Mucosa of stomach (tissue), 1 donor: Measurements from ENCODE around the gene FABP3.

Experiments used
- H3K27me3 ChIP-seq: one replicate; pipeline ENCODE4 v1.7.0; 2013; ENCODE audit warnings: mild to moderate bottlenecking, low read length; ENCODE audit not compliant: control insufficient read depth, insufficient read depth
- H3K36me3 ChIP-seq: one replicate; pipeline ENCODE4 v1.7.0; 2013; ENCODE audit warnings: low read length; ENCODE audit not compliant: control insufficient read depth, insufficient read depth
- H3K4me1 ChIP-seq: one replicate; pipeline ENCODE4 v1.7.0; 2013; ENCODE audit warnings: mild to moderate bottlenecking, low read length; ENCODE audit not compliant: control insufficient read depth, insufficient read depth
- H3K4me3 ChIP-seq: one replicate; pipeline ENCODE4 v1.7.0; 2013; ENCODE audit warnings: low read length
- H3K9ac ChIP-seq: one replicate; pipeline ENCODE4 v1.7.0; 2013; ENCODE audit warnings: mild to moderate bottlenecking, low read length, moderate library complexity
- H3K9me3 ChIP-seq: one replicate; pipeline ENCODE4 v1.7.0; 2013; ENCODE audit warnings: mild to moderate bottlenecking, low read length, moderate library complexity; ENCODE audit not compliant: control insufficient read depth
- donor health status: Pancreatic carcinoma.

Gene FABP3

GRCh38 chr1:31324093-31324492, 48.8 kb downstream of the FABP3 start:
- H3K27me3 ChIP-seq = no peaks in the 10 kb centered on the region
- no peaks in the 10 kb centered on the region for H3K4me1 ChIP-seq
- H3K9ac ChIP-seq = no peak overlapping the region
- no peaks in the 10 kb centered on the region for H3K9me3 ChIP-seq
- H3K36me3 ChIP-seq = no peaks in the 10 kb centered on the region
- no peak overlapping the region for H3K4me3 ChIP-seq

DNA sequence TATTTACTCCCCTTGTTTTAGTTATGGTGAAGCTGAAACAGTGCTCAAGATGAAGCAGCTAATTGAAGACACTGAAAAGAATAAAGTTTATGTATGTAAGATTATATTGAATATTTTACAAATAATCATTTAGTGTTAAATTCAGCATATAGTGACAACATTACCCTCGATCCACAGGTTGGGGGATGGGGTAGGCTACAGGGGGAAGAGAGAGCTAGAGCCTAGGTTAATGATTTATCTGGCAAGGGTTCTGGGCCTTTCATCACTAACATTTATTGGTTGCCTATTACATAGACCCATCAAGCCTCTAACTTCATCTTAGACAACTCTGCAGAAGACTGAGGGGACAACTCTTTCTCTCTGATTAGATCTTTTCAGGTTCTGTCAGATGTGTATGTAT, 54.7 kb downstream of the FABP3 start:
- Histone ChIP-seq H3K4me1 (no peaks in the 10 kb centered on the region), H3K4me3 (no peak overlapping the region), H3K36me3 (no peaks in the 10 kb centered on the region), H3K9me3 (no peaks in the 10 kb centered on the region), H3K27me3 (no peaks in the 10 kb centered on the region), H3K9ac (no peak overlapping the region)

DNA sequence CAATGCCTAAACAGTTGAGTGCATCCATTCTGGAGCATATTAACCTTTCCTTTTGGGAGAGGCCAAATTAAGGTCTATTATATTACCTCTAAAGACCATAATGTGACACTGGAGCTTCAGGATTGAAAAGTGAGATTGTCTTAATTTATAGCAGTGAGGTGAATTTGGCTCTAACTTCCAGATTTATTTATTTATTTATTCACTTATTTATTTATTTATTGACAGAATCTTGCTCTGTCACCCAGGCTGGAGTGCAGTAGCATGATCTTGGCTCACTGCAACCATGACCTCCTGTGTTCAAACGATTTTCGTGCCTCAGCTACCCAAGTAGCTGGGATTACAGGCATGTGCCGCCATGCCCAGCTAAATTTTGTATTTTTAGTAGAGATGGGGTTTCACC, 57.0 kb downstream of the FABP3 start:
- Histone ChIP-seq H3K9ac (no peak overlapping the region), H3K4me3 (no peak overlapping the region), H3K9me3 (no peaks in the 10 kb centered on the region), H3K4me1 (no peaks in the 10 kb centered on the region), H3K36me3 (no peaks in the 10 kb centered on the region), H3K27me3 (no peaks in the 10 kb centered on the region)
